DND-41 (cell line): ENCODE results near the gene YJEFN3.

Experiments
- ATAC-seq: fragments of 200-7000 bp; cut with Tn5 transposase; 3 replicates; pipeline ENCODE4 v1.9.1; 2021; ENCODE audit warnings: low read depth; ENCODE audit not compliant: insufficient read depth
- DNase-seq: peaks from one replicate; pipeline ENCODE4 v3.0.0-alpha.2; 2020
- H2AFZ ChIP-seq: 2 replicates; pipeline ENCODE4 v1.6.0; 2012; ENCODE audit warnings: low read depth, low read length
- H3K27ac ChIP-seq: 2 replicates; pipeline ENCODE4 v1.5.1; 2012; ENCODE audit warnings: low read length, inconsistent platforms
- H3K27me3 ChIP-seq: fragments of 200-600 bp; sonication (generic); 2 replicates; pipeline ENCODE4 v1.6.0; 2012; ENCODE audit warnings: low read length, mild to moderate bottlenecking, inconsistent platforms; ENCODE audit not compliant: insufficient read depth, poor library complexity
- H3K36me3 ChIP-seq: 2 replicates; pipeline ENCODE4 v1.5.1; 2012; ENCODE audit warnings: low read length, inconsistent platforms; ENCODE audit not compliant: insufficient read depth
- H3K4me1 ChIP-seq: 2 replicates; pipeline ENCODE4 v1.5.1; 2012; ENCODE audit warnings: mild to moderate bottlenecking, low read length; ENCODE audit not compliant: insufficient read depth
- H3K4me2 ChIP-seq: 2 replicates; pipeline ENCODE4 v1.6.0; 2012; ENCODE audit warnings: mild to moderate bottlenecking, moderate library complexity, low read length, inconsistent platforms; ENCODE audit not compliant: insufficient read depth
- H3K4me3 ChIP-seq, 2 experiments: fragments of 200-600 bp in 1 of 2; shearing (Covaris generic) in 1 of 2; 2 replicates each; pipeline ENCODE4 v1.5.1; 2012 to 2016; ENCODE audit warnings: inconsistent platforms in 2 of 2, low read length in 2 of 2, mild to moderate bottlenecking in 2 of 2, low read depth in 1 of 2, moderate library complexity in 1 of 2
- H3K79me2 ChIP-seq: 2 replicates; pipeline ENCODE4 v1.6.0; 2012; ENCODE audit warnings: low read length, inconsistent platforms; ENCODE audit not compliant: insufficient read depth
- H3K9ac ChIP-seq: 2 replicates; pipeline ENCODE4 v1.6.0; 2012; ENCODE audit warnings: low read depth, mild to moderate bottlenecking, inconsistent platforms, low read length, moderate library complexity
- H3K9me3 ChIP-seq: 2 replicates; pipeline ENCODE4 v1.5.1; 2012; ENCODE audit warnings: low read length, moderate library complexity, mild to moderate bottlenecking, inconsistent platforms; ENCODE audit not compliant: insufficient read depth, severe bottlenecking
- H4K20me1 ChIP-seq: 2 replicates; pipeline ENCODE4 v1.6.0; 2012; ENCODE audit warnings: low read length; ENCODE audit not compliant: insufficient read depth
- CTCF ChIP-seq: IDR thresholded peaks from 2 replicates; pipeline ENCODE4 v1.5.1; 2012; ENCODE audit warnings: borderline replicate concordance, low read length, moderate library complexity, mild to moderate bottlenecking; ENCODE audit not compliant: poor library complexity, severe bottlenecking; ENCODE audit errors: extremely low read depth
- EZH2 ChIP-seq: IDR thresholded peaks from 3 replicates; pipeline ENCODE4 v1.6.1; 2012; ENCODE audit warnings: borderline replicate concordance, low read depth, mild to moderate bottlenecking, moderate library complexity, low read length, inconsistent platforms; ENCODE audit not compliant: severe bottlenecking

Gene YJEFN3

GRCh38 chr19:19554074-19555023, 25.6 kb downstream of the YJEFN3 start:
- DNase-seq = peak; percentile 41
- no peaks in the 10 kb centered on the region for H4K20me1 ChIP-seq
- no peaks in the 10 kb centered on the region for H3K79me2 ChIP-seq
- H3K4me1 ChIP-seq = no peaks in the 10 kb centered on the region
- no peak overlapping the region for H3K4me2 ChIP-seq
- no peaks in the 10 kb centered on the region for H3K27me3 ChIP-seq
- H3K36me3 ChIP-seq = no peaks in the 10 kb centered on the region
- H3K4me3 ChIP-seq = no peak overlapping the region
- H3K27ac ChIP-seq = no peak overlapping the region
- H2AFZ ChIP-seq = no peak overlapping the region
- TF ChIP-seq EZH2 (no peak), CTCF (peak; percentile 77)
- H3K9ac ChIP-seq = no peak overlapping the region
- no peaks in the 10 kb centered on the region for H3K9me3 ChIP-seq
- ATAC-seq = peak; percentile 62

- Histone ChIP-seq H3K9me3 (no peaks in the 10 kb centered on the region), H3K79me2 (no peaks in the 10 kb centered on the region), H3K27ac (no peak overlapping the region), H3K36me3 (peaks cover 2% of the 10 kb centered on the region; the same call in 1 of the 2 replicates), H3K9ac (no peak overlapping the region), H3K4me1 (no peaks in the 10 kb centered on the region), H3K4me3 (no peak overlapping the region), H2AFZ (no peak overlapping the region), H4K20me1 (no peaks in the 10 kb centered on the region), H3K4me2 (no peak overlapping the region), H3K27me3 (no peaks in the 10 kb centered on the region)
- TF ChIP-seq EZH2 (no peak), CTCF (no peak)
- no peak for DNase-seq
- ATAC-seq = no peak
Measured at GRCh38 chr19:19558055-19558454, 29.3 kb downstream of the YJEFN3 start.

- DNase-seq (no peak), ATAC-seq (no peak)
- Histone ChIP-seq H4K20me1 (no peaks in the 10 kb centered on the region), H3K27ac (no peak overlapping the region), H3K27me3 (no peaks in the 10 kb centered on the region), H3K79me2 (no peaks in the 10 kb centered on the region), H3K4me2 (no peak overlapping the region), H2AFZ (no peak overlapping the region), H3K36me3 (peaks cover 5% of the 10 kb centered on the region; the same call in 1 of the 2 replicates), H3K9ac (no peak overlapping the region), H3K4me1 (no peaks in the 10 kb centered on the region), H3K4me3 (no peak overlapping the region), H3K9me3 (no peaks in the 10 kb centered on the region)
- no peak for TF ChIP-seq EZH2
- no peak for TF ChIP-seq CTCF
Measured at GRCh38 chr19:19558636-19559035, 29.9 kb downstream of the YJEFN3 start.
